DOHH2 (cell line): Measurements from ENCODE around the gene ZNF32.
"Not testable (repeated sequence)": the region's sequence is repeated elsewhere in the genome, so short reads cannot be mapped to it uniquely, and the experiment has no call there.

Experiments used
- H3F3A ChIP-seq: fragments of 200-600 bp; sonication (generic), shearing (Covaris generic); 2 replicates; pipeline ENCODE4 v1.6.0; 2016; ENCODE audit warnings: antibody characterized with exemption, mild to moderate bottlenecking; ENCODE audit not compliant: control insufficient read depth, insufficient read depth
- H3K27ac ChIP-seq: fragments of 200-600 bp; sonication (generic); 2 replicates; pipeline ENCODE4 v1.5.1; 2014; ENCODE audit warnings: low read depth, mild to moderate bottlenecking, low read length, moderate library complexity
- H3K27me3 ChIP-seq: fragments of 200-600 bp; sonication (generic); 2 replicates; pipeline ENCODE4 v1.6.1; 2014; ENCODE audit warnings: mild to moderate bottlenecking, low read length, mixed read lengths; ENCODE audit not compliant: control insufficient read depth
- H3K36me3 ChIP-seq: fragments of 200-600 bp; sonication (generic); 2 replicates; pipeline ENCODE4 v1.6.1; 2014; ENCODE audit warnings: mild to moderate bottlenecking, low read length, moderate library complexity, mixed read lengths; ENCODE audit not compliant: control insufficient read depth
- H3K4me1 ChIP-seq: fragments of 200-600 bp; sonication (generic); 2 replicates; pipeline ENCODE4 v1.6.1; 2014; ENCODE audit warnings: mild to moderate bottlenecking, low read length, mixed read lengths; ENCODE audit not compliant: control insufficient read depth
- H3K4me2 ChIP-seq: fragments of 200-600 bp; sonication (generic); 2 replicates; pipeline ENCODE4 v1.6.0; 2014; ENCODE audit warnings: mild to moderate bottlenecking, low read length, moderate library complexity
- H3K4me3 ChIP-seq: fragments of 200-600 bp; sonication (generic); 2 replicates; pipeline ENCODE4 v1.5.1; 2014; ENCODE audit warnings: mild to moderate bottlenecking, low read length, mixed read lengths
- H3K79me2 ChIP-seq: fragments of 200-600 bp; sonication (generic); 2 replicates; pipeline ENCODE4 v1.6.1; 2014; ENCODE audit warnings: mild to moderate bottlenecking, low read length, mixed read lengths; ENCODE audit not compliant: control insufficient read depth
- H3K9me2 ChIP-seq: fragments of 200-600 bp; sonication (generic); replicated peaks from 2 replicates; pipeline ENCODE4 v1.6.1; 2014; ENCODE audit warnings: mild to moderate bottlenecking, low read length, mixed read lengths; ENCODE audit not compliant: control insufficient read depth
- H3K9me3 ChIP-seq: fragments of 200-600 bp; sonication (generic); 2 replicates; pipeline ENCODE4 v1.6.1; 2014; ENCODE audit warnings: antibody characterized with exemption, low read length, mixed read lengths; ENCODE audit not compliant: control insufficient read depth, insufficient read depth
- H4K20me1 ChIP-seq: fragments of 200-600 bp; sonication (generic); 2 replicates; pipeline ENCODE4 v1.6.0; 2014; ENCODE audit warnings: low read depth, mild to moderate bottlenecking, antibody characterized with exemption, low read length, moderate library complexity; ENCODE audit not compliant: control insufficient read depth, insufficient read depth
- EZH2phosphoT487 ChIP-seq: fragments of 200-600 bp; sonication (generic); IDR thresholded peaks from 2 replicates; pipeline ENCODE4 v1.6.1; 2017; ENCODE audit warnings: borderline replicate concordance, mild to moderate bottlenecking, antibody characterized with exemption, low read length, moderate library complexity, mixed read lengths
- TF ChIP-seq, protein P1 (sequence below): fragments of 200-600 bp; sonication (generic); IDR thresholded peaks from one replicate; pipeline ENCODE4 v1.5.1; 2014; ENCODE audit warnings: antibody characterized with exemption, mild to moderate bottlenecking, low read depth, low read length; ENCODE audit not compliant: poor library complexity, severe bottlenecking

Gene ZNF32

DNA sequence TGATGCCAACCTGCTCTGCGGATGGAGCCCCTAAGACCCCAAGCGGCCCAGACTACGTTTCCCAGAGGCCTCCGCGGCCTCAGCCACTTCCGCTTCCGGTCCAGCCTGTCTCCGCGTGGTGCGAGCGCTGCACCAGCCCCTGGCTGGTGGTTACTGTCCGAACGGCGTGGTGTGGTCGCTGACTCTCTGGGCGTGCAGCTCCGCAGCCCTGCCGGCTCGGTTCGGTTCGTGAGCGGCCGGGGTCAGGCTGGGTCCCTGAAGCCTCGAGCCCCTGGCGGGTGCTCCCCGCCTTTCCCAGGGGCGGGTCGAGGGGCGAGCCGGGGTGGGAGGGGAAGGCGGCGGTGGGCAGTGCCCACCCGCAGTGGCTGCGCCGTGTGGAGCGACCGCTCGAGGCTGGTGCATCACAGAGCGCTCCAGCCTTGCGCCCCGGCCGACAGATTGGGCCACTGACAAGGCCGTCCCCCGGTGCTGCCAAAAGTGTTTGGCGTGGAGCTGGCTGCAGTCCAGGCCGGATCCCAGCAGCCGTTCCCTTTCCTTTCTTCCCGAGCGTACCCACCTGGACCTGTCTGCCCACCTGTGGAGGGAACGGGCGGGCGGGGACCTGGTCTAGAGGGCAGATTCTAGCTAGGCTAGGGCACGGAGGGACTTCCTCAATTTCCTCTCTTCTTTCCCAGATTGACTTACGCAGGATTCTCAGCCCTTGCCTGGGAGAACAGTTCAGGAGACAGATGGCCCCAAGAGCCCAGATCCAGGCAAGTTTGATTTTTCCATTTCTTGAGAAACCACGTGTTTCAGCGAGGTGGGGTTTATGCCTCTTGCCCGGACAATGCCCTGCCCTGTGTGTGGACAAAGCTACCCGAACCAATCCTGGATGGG lies 42.1 kb downstream of the ZNF32 start, which contains the start of gene ZNF485:
Gene ZNF485, plus strand, starts transcription at position 116 of the 876 bp plus-strand sequence. Its CDS starts 613 bp downstream, at position 729.
- Histone ChIP-seq H3K36me3 (0 out of 2 replicates have a peak, but pooled peaks cover 3% of the 10 kb centered on the region), H3K27ac (no peak within 1 kb of the TSS), H3K9me2 (no peaks in the 10 kb centered on the region), H3F3A (no peaks in the 10 kb centered on the region), H3K4me1 (peaks cover 15% of the 10 kb centered on the region), H3K4me2 (peak within 1 kb of the TSS; percentile 76), H3K4me3 (peak within 1 kb of the TSS; percentile 87), H3K79me2 (0 out of 2 replicates have a peak, but pooled peaks cover 5% of the 10 kb centered on the region), H4K20me1 (no peaks in the 10 kb centered on the region), H3K27me3 (no peaks in the 10 kb centered on the region), H3K9me3 (no peaks in the 10 kb centered on the region)
- TF ChIP-seq, protein P1, sequence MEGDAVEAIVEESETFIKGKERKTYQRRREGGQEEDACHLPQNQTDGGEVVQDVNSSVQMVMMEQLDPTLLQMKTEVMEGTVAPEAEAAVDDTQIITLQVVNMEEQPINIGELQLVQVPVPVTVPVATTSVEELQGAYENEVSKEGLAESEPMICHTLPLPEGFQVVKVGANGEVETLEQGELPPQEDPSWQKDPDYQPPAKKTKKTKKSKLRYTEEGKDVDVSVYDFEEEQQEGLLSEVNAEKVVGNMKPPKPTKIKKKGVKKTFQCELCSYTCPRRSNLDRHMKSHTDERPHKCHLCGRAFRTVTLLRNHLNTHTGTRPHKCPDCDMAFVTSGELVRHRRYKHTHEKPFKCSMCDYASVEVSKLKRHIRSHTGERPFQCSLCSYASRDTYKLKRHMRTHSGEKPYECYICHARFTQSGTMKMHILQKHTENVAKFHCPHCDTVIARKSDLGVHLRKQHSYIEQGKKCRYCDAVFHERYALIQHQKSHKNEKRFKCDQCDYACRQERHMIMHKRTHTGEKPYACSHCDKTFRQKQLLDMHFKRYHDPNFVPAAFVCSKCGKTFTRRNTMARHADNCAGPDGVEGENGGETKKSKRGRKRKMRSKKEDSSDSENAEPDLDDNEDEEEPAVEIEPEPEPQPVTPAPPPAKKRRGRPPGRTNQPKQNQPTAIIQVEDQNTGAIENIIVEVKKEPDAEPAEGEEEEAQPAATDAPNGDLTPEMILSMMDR: no peak
- TF ChIP-seq EZH2phosphoT487: no peak

DNA sequence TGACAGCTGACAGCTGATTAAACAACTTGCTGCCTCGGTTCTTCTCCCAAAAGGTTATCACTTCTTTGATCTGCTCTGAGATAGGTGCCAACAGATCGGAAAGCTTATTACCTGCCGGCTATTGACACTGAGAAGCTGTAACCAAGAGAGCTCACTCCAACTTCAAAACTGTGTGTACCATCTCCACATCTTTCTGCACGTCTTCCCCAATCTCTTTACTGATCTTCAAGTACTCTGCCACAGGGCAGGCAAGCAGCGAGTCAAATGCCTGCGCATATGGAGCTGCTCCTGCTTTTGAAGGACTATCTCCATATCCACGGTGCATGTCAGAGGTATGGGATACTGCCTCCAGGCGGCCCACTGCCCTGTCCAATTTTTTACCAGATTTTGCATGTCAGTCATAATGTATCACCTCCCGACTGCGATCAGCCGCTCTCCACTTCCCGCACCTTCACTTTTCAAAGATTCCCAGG lies 42.8 kb downstream of the ZNF32 start:
- no peaks in the 10 kb centered on the region for H4K20me1 ChIP-seq
- no peaks in the 10 kb centered on the region for H3K9me3 ChIP-seq
- H3F3A ChIP-seq: no peaks in the 10 kb centered on the region
- H3K27ac ChIP-seq: no peak overlapping the region
- H3K4me1 ChIP-seq: peaks cover 15% of the 10 kb centered on the region
- H3K79me2 ChIP-seq: 0 out of 2 replicates have a peak, but pooled peaks cover 5% of the 10 kb centered on the region
- H3K4me2 ChIP-seq: peak overlapping the region; percentile 76
- no peaks in the 10 kb centered on the region for H3K9me2 ChIP-seq
- no peaks in the 10 kb centered on the region for H3K27me3 ChIP-seq
- H3K4me3 ChIP-seq: peak overlapping the region; percentile 87
- H3K36me3 ChIP-seq: 0 out of 2 replicates have a peak, but pooled peaks cover 3% of the 10 kb centered on the region
- no peak for TF ChIP-seq EZH2phosphoT487
- TF ChIP-seq, protein P1: no peak

DNA sequence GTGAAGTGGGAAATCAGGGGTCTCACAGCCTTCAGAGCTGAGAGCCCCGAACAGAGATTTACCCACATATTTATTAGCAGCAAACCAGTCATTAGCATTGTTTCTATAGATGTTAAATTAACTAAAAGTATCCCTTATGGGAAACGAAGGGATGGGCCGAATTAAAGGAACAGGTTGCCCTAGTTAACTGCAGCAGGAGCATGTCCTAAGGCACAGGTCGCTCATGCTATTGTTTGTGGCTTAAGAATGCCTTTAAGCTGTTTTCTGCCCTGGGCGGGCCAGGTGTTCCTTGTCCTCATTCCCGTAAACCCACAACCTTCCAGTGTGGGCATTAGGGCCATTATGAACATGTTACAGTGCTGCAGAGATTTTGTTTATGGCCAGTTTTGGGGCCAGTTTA lies 47.1 kb downstream of the ZNF32 start:
- not testable (repeated sequence) for H3K9me3 ChIP-seq, H3K4me2 ChIP-seq, H3K4me1 ChIP-seq, H3F3A ChIP-seq, H3K36me3 ChIP-seq, H3K79me2 ChIP-seq, H3K27ac ChIP-seq, H3K9me2 ChIP-seq, H4K20me1 ChIP-seq, H3K27me3 ChIP-seq, H3K4me3 ChIP-seq

DNA sequence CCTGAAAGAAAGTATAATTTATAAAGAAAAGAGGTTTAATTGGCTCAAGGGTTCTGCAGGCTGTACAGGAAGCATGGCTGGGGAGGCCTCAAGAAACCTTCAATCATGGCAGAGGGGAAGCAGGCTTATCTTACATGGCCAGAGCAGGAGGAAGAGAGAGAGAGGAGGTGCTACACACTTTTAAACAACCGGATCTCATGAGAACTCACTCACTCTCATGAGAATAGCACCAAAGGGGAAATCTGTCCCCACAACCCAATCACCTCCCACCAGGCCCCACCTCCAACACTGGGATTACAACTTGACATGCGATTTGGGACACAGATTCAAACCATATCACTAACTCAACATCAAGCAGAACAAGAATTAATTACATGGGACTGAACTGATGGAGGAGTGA lies 49.3 kb downstream of the ZNF32 start:
- H3K4me2 ChIP-seq: no peak overlapping the region
- H3K79me2 ChIP-seq: no peaks in the 10 kb centered on the region
- no peaks in the 10 kb centered on the region for H3F3A ChIP-seq
- H3K9me3 ChIP-seq: no peaks in the 10 kb centered on the region
- TF ChIP-seq EZH2phosphoT487: no peak
- TF ChIP-seq, protein P1: no peak
- H3K4me1 ChIP-seq: peaks cover 4% of the 10 kb centered on the region; the same call in 1 of the 2 replicates
- no peaks in the 10 kb centered on the region for H3K36me3 ChIP-seq
- no peaks in the 10 kb centered on the region for H3K9me2 ChIP-seq
- no peak overlapping the region for H3K4me3 ChIP-seq
- no peaks in the 10 kb centered on the region for H4K20me1 ChIP-seq
- no peak overlapping the region for H3K27ac ChIP-seq
- peaks cover 11% of the 10 kb centered on the region; the same call in 1 of the 2 replicates for H3K27me3 ChIP-seq
